KG1 (cell line): ENCODE data around the gene MAPK14.

Source experiments
- DNase-seq: peaks from one replicate; lab custom pipeline; 2025; lab: John Stamatoyannopoulos, UW

Gene MAPK14

GRCh38 chr6:36138667-36139066, 111.1 kb downstream of the MAPK14 start:
- no peak for DNase-seq

GRCh38 chr6:36139431-36139830, 111.8 kb downstream of the MAPK14 start:
- no peak for DNase-seq

GRCh38 chr6:36139991-36140710, 112.5 kb downstream of the MAPK14 start:
- DNase-seq = no peak

- no peak for DNase-seq
Observed at GRCh38 chr6:36141091-36141490, 113.5 kb downstream of the MAPK14 start.

- DNase-seq = no peak
Observed at GRCh38 chr6:36141961-36142360, 114.4 kb downstream of the MAPK14 start.

GRCh38 chr6:36142971-36143838, 115.6 kb downstream of the MAPK14 start:
- DNase-seq = no peak

- no peak for DNase-seq
Observed at GRCh38 chr6:36145495-36145894, 117.9 kb downstream of the MAPK14 start.

- no peak for DNase-seq
Observed at GRCh38 chr6:36147294-36147693, 119.7 kb downstream of the MAPK14 start.

GRCh38 chr6:36149476-36149875, 121.9 kb downstream of the MAPK14 start:
- no peak for DNase-seq

- DNase-seq = no peak
Observed at GRCh38 chr6:36150283-36150682, 122.7 kb downstream of the MAPK14 start.

GRCh38 chr6:36154286-36154685, 126.7 kb downstream of the MAPK14 start:
- no peak for DNase-seq

GRCh38 chr6:36155662-36156061, 128.1 kb downstream of the MAPK14 start:
- no peak for DNase-seq

- DNase-seq = no peak
Observed at GRCh38 chr6:36160147-36160760, 132.6 kb downstream of the MAPK14 start.
